ENCODE measurements around the gene ZNF598. TPM values are rescaled to one million over a fixed set of nuclear protein-coding genes. Genes with fewer than 3 reads are reported as not detected.

ZNF598 gene
- total and polyA plus RNA-seq, 2 of the 13 experiments (the other 11 are each of a cell fraction or from before 2014, with no cell fraction given): 13.5 to 14.2 TPM

- TF ChIP-seq ZFX (CRISPR knock-in tag; IDR thresholded peaks at IDR 0.05; ENCODE audit: low read depth) (peak; percentile 99), CHD2 (IDR thresholded peaks at IDR 0.05; ENCODE audit: low read depth, low read length) (no peak), NFE2 (CRISPR knock-in tag; IDR thresholded peaks at IDR 0.05) (no peak), NKX3-1 (CRISPR knock-in tag; IDR thresholded peaks at IDR 0.05) (0 out of 2 replicates have a peak, but pooled peaks have one; percentile 52), ZNF644 (CRISPR knock-in tag; IDR thresholded peaks at IDR 0.05; ENCODE audit: low read depth) (no peak), ADNP (CRISPR knock-in tag; IDR thresholded peaks at IDR 0.05) (no peak), PHF5A (CRISPR knock-in tag; IDR thresholded peaks at IDR 0.05; ENCODE audit: low read depth, unreplicated experiment) (no peak), HNF4G (IDR thresholded peaks at IDR 0.05; ENCODE audit: borderline replicate concordance, low read depth, low read length) (no peak), HNF4G (CRISPR knock-in tag; IDR thresholded peaks at IDR 0.05; ENCODE audit: borderline replicate concordance, low read depth) (peak; percentile 63; the same call in 1 of the 2 replicates), ZNF891 (CRISPR knock-in tag; IDR thresholded peaks at IDR 0.05) (peak; percentile 61; the same call in 1 of the 2 replicates), ZNF503 (CRISPR knock-in tag; IDR thresholded peaks at IDR 0.05) (peak; percentile 74), GATA4 (IDR thresholded peaks at IDR 0.05; ENCODE audit: borderline replicate concordance, low read depth) (peak; percentile 57; the same call in 1 of the 2 replicates), ZSCAN31 (CRISPR knock-in tag; IDR thresholded peaks at IDR 0.05; ENCODE audit: low read depth) (peak; percentile 92), KMT2B (CRISPR knock-in tag; IDR thresholded peaks at IDR 0.05) (peak; percentile 55; the same call in 1 of the 2 replicates), CTCF (CRISPR knock-in tag; IDR thresholded peaks at IDR 0.05) (peak; percentile 82), ZSCAN21 (CRISPR knock-in tag; IDR thresholded peaks at IDR 0.05; ENCODE audit: borderline replicate concordance) (peak; percentile 79), MBD4 (IDR thresholded peaks at IDR 0.05; ENCODE audit: borderline replicate concordance, low read length) (no peak), ZHX2 (IDR thresholded peaks at IDR 0.05; ENCODE audit: low read depth) (no peak), ZHX2 (CRISPR knock-in tag; IDR thresholded peaks at IDR 0.05; ENCODE audit: borderline replicate concordance) (0 out of 2 replicates have a peak, but pooled peaks have one; percentile 33)
- TF ChIP-seq, protein P1, sequence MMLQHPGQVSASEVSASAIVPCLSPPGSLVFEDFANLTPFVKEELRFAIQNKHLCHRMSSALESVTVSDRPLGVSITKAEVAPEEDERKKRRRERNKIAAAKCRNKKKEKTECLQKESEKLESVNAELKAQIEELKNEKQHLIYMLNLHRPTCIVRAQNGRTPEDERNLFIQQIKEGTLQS (CRISPR knock-in tag; IDR thresholded peaks at IDR 0.05): peak; percentile 56
Measured at GRCh38 chr16:1959269-1960039, 50.2 kb downstream of the ZNF598 start, which contains the start of gene NDUFB10 (continued).

All from HepG2 (cell line).